GM12891 (cell line): ENCODE data around the gene ELF2.

ENCODE experiments used
- POLR2A ChIP-seq: IDR thresholded peaks from 2 replicates; pipeline ENCODE4 v1.6.1; 2011; ENCODE audit warnings: low read depth, low read length, control low read depth
- POLR2AphosphoS5 ChIP-seq: IDR thresholded peaks from 2 replicates; pipeline ENCODE4 v1.6.1; 2011; ENCODE audit warnings: low read depth, low read length, control low read depth
- POU2F2 ChIP-seq: IDR thresholded peaks from 2 replicates; pipeline ENCODE4 v1.6.1; 2011; ENCODE audit warnings: low read depth, mild to moderate bottlenecking, control low read depth, low read length, moderate library complexity

- TF ChIP-seq POU2F2 (no peak), POLR2AphosphoS5 (no peak), POLR2A (no peak)
These were observed 31.5 kb upstream of the ELF2 start for GRCh38 chr4:139208404-139208945.
